HUDEP-2 (cell line): ENCODE results near the gene PTPRJ.
"Not testable (repeated sequence)": the region's sequence is repeated elsewhere in the genome, so short reads cannot be mapped to it uniquely, and the experiment has no call there.

ENCODE experiments used
- DNase-seq, 76 experiments: peaks; one replicate each; lab custom pipeline; 2025; ENCODE audit not compliant: unreplicated experiment in 76 of 76; lab: John Stamatoyannopoulos, UW

PTPRJ gene

GRCh38 chr11:47980088-47980906 is at the start of gene PTPRJ:
Gene PTPRJ (plus strand): TSS chr11:47980559. CDS start chr11:47980913, 354 bp downstream.
- DNase-seq = peak in 4 of 76 experiments; percentile 13 to 39 (median 18)

GRCh38 chr11:47932544-47932943 is 47.8 kb upstream of the PTPRJ start:
- DNase-seq = no peak

GRCh38 chr11:47933797-47934196 is 46.6 kb upstream of the PTPRJ start:
- DNase-seq = not testable (repeated sequence)

- no peak for DNase-seq
These were observed 41.4 kb upstream of the PTPRJ start for GRCh38 chr11:47938791-47939560.

GRCh38 chr11:47940904-47941649 is 39.3 kb upstream of the PTPRJ start:
- no peak for DNase-seq

GRCh38 chr11:47941907-47942558 is 38.3 kb upstream of the PTPRJ start:
- no peak for DNase-seq

- no peak for DNase-seq
These were observed 36.4 kb upstream of the PTPRJ start for GRCh38 chr11:47943721-47944586.

GRCh38 chr11:47944632-47945031 is 35.7 kb upstream of the PTPRJ start:
- no peak for DNase-seq

GRCh38 chr11:47946682-47947559 is 33.4 kb upstream of the PTPRJ start:
- DNase-seq = peak in 36 of 76 experiments; percentile 6 to 56 (median 19)

- no peak for DNase-seq
These were observed 32.2 kb upstream of the PTPRJ start for GRCh38 chr11:47948137-47948536.

- DNase-seq = not testable (repeated sequence)
These were observed 31.2 kb upstream of the PTPRJ start for GRCh38 chr11:47949001-47949675.

GRCh38 chr11:47950396-47950795 is 30.0 kb upstream of the PTPRJ start:
- no peak for DNase-seq

- not testable (repeated sequence) for DNase-seq
These were observed 28.9 kb upstream of the PTPRJ start for GRCh38 chr11:47951504-47951903.

- no peak for DNase-seq
These were observed 25.2 kb upstream of the PTPRJ start for GRCh38 chr11:47955061-47955755.

- no peak for DNase-seq
These were observed 20.3 kb upstream of the PTPRJ start for GRCh38 chr11:47960015-47960414.

GRCh38 chr11:47961383-47961782 is 19.0 kb upstream of the PTPRJ start:
- DNase-seq = no peak

- DNase-seq = no peak
These were observed 15.8 kb upstream of the PTPRJ start for GRCh38 chr11:47964546-47964945.
